Esophagus muscularis mucosa (tissue), 3 donors: ENCODE results near the gene HOXD13.

Source experiments
- EP300 ChIP-seq: sonication (generic); formaldehyde crosslinking; IDR thresholded peaks from one replicate; pipeline ENCODE4 v1.6.1; 2017; ENCODE audit warnings: antibody characterized with exemption
- TF ChIP-seq, protein P1 (sequence below), 3 experiments: fragments of 200-600 bp in 2 of 3; fragments of 450-650 bp in 1 of 3; sonication (generic) in 2 of 3; IDR thresholded peaks; one replicate each; pipeline ENCODE4 v1.5.1; 2017 to 2019; ENCODE audit warnings: antibody characterized with exemption in 3 of 3, mild to moderate bottlenecking in 2 of 3, moderate library complexity in 1 of 3

GRCh38 chr2:176111309-176111663 lies 18.8 kb downstream of the HOXD13 start:
- TF ChIP-seq, protein P1, sequence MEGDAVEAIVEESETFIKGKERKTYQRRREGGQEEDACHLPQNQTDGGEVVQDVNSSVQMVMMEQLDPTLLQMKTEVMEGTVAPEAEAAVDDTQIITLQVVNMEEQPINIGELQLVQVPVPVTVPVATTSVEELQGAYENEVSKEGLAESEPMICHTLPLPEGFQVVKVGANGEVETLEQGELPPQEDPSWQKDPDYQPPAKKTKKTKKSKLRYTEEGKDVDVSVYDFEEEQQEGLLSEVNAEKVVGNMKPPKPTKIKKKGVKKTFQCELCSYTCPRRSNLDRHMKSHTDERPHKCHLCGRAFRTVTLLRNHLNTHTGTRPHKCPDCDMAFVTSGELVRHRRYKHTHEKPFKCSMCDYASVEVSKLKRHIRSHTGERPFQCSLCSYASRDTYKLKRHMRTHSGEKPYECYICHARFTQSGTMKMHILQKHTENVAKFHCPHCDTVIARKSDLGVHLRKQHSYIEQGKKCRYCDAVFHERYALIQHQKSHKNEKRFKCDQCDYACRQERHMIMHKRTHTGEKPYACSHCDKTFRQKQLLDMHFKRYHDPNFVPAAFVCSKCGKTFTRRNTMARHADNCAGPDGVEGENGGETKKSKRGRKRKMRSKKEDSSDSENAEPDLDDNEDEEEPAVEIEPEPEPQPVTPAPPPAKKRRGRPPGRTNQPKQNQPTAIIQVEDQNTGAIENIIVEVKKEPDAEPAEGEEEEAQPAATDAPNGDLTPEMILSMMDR (IDR thresholded peaks at IDR 0.05), result peak in 2 of 3 experiments; percentile 29 to 47
- no peak for TF ChIP-seq EP300
